ENCODE results near the gene AQP4.

AQP4 gene

DNA sequence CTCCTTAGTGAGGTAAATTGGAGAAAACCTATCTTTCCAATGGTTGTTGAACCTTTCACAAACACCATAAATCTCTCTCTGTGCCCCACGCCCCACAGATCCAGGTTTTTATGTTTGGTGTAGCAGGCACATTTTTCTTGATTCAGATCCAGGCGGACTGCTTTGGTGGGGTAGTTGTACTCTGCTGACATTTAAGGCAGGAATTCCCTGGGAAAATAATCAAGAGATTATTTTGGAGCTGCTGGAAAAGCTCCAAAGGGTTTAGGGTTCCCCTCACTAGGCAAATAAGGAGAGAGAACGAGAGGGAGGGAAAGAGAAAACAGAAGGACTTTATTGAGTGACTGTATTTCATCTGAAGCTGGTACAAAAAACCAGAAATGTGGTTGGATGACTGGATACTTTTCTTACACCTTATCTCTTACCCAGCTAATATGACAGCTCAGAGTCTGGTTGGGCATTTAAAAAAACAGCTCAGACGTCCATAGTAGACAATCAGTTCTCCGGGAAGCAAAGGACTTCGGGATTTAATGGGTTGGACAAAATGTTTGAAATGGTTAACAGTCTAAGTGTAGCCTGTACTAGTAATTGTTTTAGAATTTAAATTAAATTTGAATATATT is 3.6 kb upstream of the AQP4 start:
- CTCF ChIA-PET: interaction anchor here (1.1 to 2.2 kb wide), 4 partner anchors 10 to 17 kb away, joined by 3 to 5 read pairs (median 3); no protein-coding TSS in a partner anchor
- no peak for TF ChIP-seq CTCF (IDR thresholded peaks at IDR 0.05; ENCODE audit: control extremely low read depth, extremely low read depth, low read depth, missing control alignments)
- POLR2A ChIA-PET: no interaction called here
- DNase-seq (ENCODE audit: extremely low spot score): no peak

GRCh38 chr18:26867471-26867870 is 2.0 kb upstream of the AQP4 start:
- TF ChIP-seq CTCF (IDR thresholded peaks at IDR 0.05; ENCODE audit: control extremely low read depth, extremely low read depth, low read depth, missing control alignments): no peak
- ChIA-PET CTCF (interaction anchor here (1.5 to 2.4 kb wide), 2 partner anchors 12 to 13 kb away, joined by 3 to 6 read pairs; no protein-coding TSS in a partner anchor), POLR2A (no interaction called here)
- no peak for DNase-seq (ENCODE audit: extremely low spot score)

DNA sequence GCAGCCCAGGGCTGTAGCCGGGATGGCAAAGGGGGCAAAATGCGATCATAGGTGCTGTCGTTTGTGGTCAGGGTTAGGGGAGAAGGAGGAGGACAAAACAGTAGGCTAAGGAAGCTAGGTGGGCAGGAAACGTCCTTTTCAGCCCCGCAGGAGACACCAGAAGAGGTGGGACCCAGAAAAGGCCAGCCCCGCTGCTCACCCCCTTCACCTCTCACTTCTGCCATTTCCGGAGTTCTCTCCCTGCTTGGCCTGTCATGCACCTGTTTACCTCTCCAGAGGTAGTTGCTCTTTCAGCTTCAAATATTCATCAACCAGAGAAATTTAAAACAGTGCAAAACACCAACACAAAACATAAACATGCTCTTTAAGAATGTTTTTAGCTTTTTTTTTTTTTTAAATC is 849 bp downstream of the AQP4 start:
- no peak for DNase-seq (ENCODE audit: extremely low spot score)
- no peak for TF ChIP-seq CTCF (IDR thresholded peaks at IDR 0.05; ENCODE audit: control extremely low read depth, extremely low read depth, low read depth, missing control alignments)
- CTCF ChIA-PET: no interaction called here
- POLR2A ChIA-PET: no interaction called here

DNA sequence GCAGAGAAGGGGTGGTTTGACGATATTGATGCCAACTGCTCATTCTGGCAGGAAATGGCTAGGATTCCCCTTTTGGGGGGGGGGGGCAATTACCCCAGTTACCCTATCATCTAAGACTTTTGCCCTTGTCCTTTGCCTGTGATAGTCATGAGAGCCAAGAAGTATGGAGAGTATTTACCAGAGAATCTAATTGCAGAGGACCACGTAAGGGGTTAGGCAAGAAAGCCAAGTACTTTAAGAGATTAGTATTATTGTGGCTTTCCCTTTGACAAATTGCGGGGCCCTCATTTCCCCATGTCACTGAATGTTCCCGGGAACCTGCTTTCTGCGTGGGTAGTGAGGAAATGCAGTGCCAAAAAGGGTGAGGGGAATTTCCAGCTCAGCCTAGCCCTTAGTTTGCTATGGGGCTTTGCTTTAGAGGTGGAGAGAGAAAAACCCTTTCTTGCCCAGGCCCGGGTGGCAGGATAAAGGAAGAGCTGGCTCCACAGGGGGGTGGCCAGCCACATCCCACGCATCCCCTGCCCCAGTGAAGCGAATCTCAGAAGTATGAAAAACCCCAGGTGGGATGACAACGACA is 1.5 kb downstream of the AQP4 start:
- POLR2A ChIA-PET: no interaction called here
- CTCF ChIA-PET: interaction anchor here (1.7 kb wide), 1 partner anchor 19 kb away, joined by 5 read pairs; no protein-coding TSS in a partner anchor
- no peak for DNase-seq (ENCODE audit: extremely low spot score)
- no peak for TF ChIP-seq CTCF (IDR thresholded peaks at IDR 0.05; ENCODE audit: control extremely low read depth, extremely low read depth, low read depth, missing control alignments)

GRCh38 chr18:26863122-26863879 is 2.2 kb downstream of the AQP4 start:
- no peak for DNase-seq (ENCODE audit: extremely low spot score)
- TF ChIP-seq CTCF (IDR thresholded peaks at IDR 0.05; ENCODE audit: control extremely low read depth, extremely low read depth, low read depth, missing control alignments): no peak
- POLR2A ChIA-PET: no interaction called here
- CTCF ChIA-PET: interaction anchor here (1.5 to 1.8 kb wide), 3 partner anchors 11 to 20 kb away, joined by 3 to 5 read pairs (median 3); no protein-coding TSS in a partner anchor

GRCh38 chr18:26862084-26862483 is 3.4 kb downstream of the AQP4 start:
- TF ChIP-seq CTCF (IDR thresholded peaks at IDR 0.05; ENCODE audit: control extremely low read depth, extremely low read depth, low read depth, missing control alignments): no peak
- POLR2A ChIA-PET: no interaction called here
- CTCF ChIA-PET: interaction anchor here (0.8 to 1.8 kb wide), 4 partner anchors 9 to 21 kb away, joined by 3 to 5 read pairs (median 3); no protein-coding TSS in a partner anchor
- no peak for DNase-seq (ENCODE audit: extremely low spot score)

All from GM10248 (cell line).